Amniotic stem cell (primary cell): ENCODE data around the gene EIF4A2.
A peak's percentile ranks its signal among the peaks of the same experiment; 100 is the strongest.

Experiments used
- DNase-seq: peaks from one replicate; lab custom pipeline; 2025; lab: John Stamatoyannopoulos, UW

EIF4A2 gene

GRCh38 chr3:186783058-186783730, at the start of gene EIF4A2:
EIF4A2 (plus strand) TSS chr3:186783577; CDS start chr3:186783611, 34 bp downstream.
- peak; percentile 82 for DNase-seq

DNA sequence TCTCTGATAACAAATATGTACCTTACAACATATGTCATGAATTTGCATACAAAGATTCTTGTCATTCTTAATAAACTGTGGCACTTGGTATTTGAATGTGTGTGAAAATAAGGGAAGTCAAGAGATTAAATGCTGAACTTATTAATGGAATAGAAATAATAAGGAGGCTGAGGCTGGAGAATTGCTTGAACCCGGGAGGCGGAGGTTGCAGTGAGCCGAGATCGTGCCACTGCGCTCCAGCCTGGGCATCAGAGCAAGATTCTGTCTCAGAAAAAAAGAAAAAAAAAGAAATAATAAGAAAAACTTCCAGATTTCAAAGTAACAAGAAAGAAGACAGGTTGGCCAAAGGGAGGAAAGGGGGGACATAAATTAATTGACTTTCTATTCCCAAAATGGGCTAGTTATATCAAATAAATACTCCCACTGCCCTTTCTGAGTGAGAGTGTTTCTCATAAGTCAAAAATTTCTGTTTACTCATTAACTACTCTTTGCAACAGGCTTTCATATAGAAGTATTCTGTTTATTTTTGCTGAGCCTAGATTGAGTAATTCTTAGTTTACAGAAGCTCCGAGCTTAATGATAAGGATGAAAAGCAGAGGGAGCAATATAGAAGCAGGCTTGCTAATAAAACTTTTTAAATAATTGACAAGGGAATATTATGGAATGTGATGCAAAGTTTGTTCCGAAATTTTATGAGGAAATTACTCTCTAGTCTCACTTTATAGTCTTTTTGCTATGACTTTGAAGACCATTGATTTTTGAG, 40.6 kb upstream of the EIF4A2 start:
- DNase-seq, result no peak

- DNase-seq, result no peak
Measured at GRCh38 chr3:186743666-186744065, 39.7 kb upstream of the EIF4A2 start.

DNA sequence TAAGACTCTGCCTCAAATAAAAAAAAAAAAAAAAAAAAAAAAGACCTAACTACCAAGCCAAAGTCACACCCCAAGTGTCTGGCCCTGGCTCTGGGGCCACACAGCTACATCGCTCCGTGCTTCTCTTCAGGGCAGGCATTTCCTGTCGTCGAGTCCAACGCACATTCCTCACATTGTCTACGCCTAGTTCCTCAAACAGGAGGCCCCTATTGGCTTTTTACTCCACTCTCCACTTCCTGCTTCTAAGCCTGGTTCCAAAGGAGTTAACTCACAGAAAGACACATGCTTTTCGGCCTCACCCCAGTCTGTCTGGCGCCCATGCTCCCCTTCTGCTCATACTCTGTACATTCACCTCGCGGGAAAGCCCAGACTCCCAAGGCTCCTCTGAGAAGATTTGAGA, 37.4 kb upstream of the EIF4A2 start:
- no peak for DNase-seq

DNA sequence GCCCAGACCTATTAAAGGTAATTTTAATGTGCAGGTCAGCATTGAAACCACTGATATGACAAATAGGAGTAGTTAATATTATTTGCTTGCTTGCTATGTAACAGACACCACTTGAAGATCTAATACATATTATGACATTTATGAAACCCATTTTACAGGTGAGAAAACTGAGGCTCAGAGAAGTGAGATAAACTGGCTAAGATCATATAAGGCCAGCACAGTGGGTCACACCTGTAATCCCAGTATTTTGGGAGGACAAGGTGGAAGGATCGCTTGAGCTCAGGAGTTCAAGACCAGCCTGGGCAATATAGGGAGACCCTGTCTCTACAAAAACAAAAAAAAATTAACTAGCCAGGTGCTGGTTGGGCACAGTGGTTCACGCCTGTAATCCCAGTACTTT, 33.1 kb upstream of the EIF4A2 start:
- no peak for DNase-seq

- DNase-seq, result no peak
Measured at GRCh38 chr3:186751480-186751879, 31.9 kb upstream of the EIF4A2 start.

DNA sequence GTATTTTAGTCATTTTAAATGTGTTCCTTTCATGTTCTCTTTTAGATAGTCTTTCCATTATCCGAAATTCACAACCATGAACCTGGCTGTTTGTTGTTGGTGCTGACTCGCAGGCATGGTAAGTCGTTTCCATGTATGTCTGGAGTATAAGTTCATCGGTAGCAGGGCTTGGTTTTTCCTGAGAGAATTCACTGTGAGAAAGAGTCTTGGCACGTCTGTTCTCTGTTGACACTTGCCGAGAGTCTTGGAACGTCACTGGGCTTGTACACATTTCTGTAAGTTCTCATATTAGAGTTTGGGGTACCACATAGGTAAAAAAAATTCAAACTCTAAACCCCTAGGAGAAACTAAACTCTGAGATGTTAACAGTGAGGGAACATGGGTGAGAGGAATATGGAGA, 29.4 kb upstream of the EIF4A2 start:
- DNase-seq, result no peak

- no peak for DNase-seq
Measured at GRCh38 chr3:186754871-186755270, 28.5 kb upstream of the EIF4A2 start.

DNA sequence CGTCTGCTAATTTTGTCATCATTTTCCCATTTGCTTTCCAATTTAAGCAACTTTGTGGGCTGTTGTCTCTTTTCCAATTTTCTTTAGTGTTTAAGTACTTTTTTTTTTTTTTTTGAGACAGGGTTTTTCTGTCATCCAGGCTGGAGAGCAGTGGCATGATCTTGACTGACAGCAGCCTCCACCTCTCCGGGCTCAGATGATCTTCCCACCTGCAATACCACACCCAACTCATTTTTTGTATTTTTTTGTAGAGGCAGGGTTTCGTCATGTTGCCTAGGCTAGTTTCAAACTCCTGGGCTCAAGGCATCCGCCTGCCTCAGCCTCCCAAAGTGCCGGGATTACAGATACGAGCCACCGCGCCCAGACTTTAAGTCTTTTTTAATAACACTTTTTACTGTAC, 26.2 kb upstream of the EIF4A2 start:
- no peak for DNase-seq

DNA sequence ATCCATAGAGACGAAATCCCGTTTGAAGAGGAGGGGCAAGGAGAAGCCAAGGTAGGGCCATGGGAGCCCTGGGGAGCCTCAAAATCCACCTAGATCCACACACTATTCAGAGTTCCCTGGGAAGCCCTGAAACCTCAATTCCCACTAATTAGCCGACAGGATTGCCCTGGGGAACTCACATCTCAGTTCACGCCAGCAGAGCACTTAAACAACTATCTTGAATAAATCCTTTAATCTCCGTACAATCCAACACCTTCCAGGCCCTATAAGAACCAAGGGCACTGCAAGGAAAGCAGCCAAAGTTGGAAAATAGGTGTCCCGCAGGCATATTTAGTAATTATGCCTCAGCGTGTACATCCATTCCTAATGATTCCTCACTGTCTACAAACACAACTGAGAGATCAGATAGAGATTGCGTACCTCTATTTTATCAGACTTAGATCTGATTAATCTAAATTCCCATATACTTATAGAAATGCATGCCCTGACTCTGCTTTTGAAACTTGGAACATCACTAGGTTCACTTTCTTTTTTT, 25.6 kb upstream of the EIF4A2 start:
- DNase-seq, result no peak

- DNase-seq, result no peak
Measured at GRCh38 chr3:186759231-186759930, 24.0 kb upstream of the EIF4A2 start.

DNA sequence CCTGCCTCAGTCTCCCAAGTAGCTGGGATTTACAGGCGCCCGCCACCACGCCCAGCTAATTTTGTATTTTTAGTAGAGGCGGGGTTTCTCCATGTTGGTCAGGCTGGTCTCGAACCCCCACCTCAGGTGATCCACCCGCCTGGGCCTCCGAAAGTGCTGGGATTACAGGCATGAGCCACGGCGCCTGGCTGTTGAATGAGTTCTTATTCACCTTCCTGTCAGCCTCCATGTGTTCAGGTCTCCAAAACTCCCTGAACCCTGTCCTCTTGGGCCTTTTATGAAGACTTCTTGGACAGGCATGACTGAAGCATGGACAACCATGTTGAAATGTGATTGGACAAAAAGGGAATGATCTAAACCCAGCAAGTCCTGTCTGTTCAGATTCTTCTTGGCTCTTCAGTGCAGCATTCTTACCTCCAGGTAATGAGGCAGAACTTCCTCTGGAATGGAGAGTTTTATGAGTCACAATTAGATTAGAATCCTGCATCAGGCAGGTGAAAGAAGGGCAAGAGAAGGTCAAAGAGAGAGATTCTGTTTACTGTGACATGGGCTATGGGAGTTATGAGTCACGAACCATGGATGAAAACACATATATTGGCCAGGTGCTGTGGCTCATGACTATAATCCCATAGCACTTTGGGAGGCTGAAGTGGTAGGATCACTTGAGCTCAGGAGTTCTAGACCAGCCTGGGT, 23.1 kb upstream of the EIF4A2 start:
- DNase-seq, result no peak

GRCh38 chr3:186760897-186761447, 22.4 kb upstream of the EIF4A2 start:
- no peak for DNase-seq

DNA sequence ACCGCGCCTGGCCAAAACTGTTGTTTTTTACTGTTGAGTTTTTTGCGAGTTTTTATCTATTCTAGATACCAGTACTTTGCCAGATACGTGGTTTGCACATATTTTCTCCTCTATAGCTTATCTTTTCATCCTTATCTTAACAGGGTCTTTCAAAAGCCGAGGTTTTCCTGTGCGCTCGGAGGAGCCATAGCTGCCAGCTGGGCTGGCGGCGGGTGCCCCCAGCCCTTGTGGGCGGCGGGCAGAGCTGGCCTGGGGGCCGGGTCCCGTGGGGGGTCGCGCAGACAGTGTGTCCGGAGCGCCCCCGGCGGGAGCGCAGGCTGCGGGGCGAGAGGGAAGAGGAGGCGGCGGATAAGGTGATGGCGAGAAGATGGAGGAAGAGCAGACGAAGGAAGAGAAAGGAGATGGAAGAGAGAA, 11.1 kb upstream of the EIF4A2 start:
- DNase-seq, result no peak

- no peak for DNase-seq
Measured at GRCh38 chr3:186772701-186773417, 10.5 kb upstream of the EIF4A2 start.

DNA sequence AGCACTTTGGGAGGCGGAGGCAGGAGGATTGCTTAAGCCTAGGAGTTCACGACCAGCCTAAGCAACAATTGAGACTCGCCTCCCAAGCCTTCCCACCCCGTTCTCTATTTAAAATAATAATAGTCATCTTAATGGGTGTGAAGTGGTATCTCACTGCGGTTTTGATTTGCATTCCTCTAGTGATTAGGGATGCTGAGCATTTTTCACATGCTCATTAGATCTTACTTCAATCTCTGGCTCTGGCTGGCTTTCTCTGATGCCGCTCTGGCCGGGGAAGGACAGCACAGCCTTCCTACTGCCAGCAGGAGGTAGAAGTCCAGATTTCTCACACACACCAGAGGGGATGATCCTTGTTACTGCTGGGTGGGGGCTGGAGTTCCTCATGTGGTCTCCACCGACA, 7.4 kb upstream of the EIF4A2 start:
- no peak for DNase-seq

GRCh38 chr3:186779204-186779603, 4.2 kb upstream of the EIF4A2 start:
- DNase-seq, result no peak

DNA sequence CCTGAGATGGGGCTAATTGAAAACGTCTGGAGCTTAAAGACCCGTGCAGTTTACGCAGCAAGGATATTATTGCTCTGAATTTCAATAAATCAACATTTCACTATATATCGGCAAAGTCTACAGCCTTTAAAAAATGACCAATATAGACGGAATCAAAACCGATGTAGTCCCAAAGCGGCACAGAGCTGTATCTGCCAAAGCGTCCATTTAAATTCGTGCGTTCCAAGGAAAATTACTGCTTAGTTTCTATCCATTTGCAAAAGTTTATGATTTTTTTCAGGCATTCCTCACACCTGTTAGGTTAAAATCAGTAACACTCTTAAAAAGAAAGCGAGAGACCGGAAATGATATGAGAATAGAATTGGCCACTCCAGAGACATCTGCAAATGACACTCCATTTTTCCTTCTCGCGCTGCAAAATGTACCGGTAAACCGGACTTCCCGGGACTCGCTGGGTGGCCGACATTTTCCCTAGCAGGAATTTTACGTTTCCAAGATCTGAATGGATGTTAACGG, 777 bp upstream of the EIF4A2 start:
- no peak for DNase-seq

- DNase-seq, result no peak
Measured at GRCh38 chr3:186783731-186784515, 546 bp downstream of the EIF4A2 start.

DNA sequence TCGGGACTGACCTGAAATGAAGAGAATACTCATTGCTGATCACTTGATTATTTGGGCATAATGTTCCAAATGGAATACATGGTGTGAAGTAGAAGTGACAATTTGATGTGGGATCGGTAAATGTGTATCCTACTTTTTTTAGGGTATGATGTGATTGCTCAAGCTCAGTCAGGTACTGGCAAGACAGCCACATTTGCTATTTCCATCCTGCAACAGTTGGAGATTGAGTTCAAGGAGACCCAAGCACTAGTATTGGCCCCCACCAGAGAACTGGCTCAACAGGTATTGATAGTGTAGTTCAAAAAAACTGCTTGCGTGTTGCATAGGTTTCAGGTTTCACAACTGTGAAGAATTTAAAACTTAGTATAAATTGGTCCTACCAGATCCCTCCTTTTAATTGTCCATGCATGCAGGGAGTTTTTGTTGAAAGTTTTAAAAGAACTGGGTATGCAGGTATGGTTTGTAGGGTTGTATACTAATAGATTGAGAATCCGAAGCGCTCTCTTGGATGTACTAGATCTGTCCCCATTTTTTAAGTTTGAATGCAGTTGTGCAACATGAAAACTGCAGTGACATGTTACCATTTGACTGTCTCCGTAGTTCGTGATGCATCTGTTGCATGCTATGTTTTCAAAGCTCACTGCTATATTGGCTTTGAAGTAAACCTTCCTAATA, 1.6 kb downstream of the EIF4A2 start:
- no peak for DNase-seq
